ENCODE results near the gene SEC24B. TPM values are rescaled to one million over a fixed set of nuclear protein-coding genes. Genes with fewer than 3 reads are reported as not detected.

The SEC24B gene
- total RNA-seq, 1 donor from 2014 or later: 34.6 TPM

DNA sequence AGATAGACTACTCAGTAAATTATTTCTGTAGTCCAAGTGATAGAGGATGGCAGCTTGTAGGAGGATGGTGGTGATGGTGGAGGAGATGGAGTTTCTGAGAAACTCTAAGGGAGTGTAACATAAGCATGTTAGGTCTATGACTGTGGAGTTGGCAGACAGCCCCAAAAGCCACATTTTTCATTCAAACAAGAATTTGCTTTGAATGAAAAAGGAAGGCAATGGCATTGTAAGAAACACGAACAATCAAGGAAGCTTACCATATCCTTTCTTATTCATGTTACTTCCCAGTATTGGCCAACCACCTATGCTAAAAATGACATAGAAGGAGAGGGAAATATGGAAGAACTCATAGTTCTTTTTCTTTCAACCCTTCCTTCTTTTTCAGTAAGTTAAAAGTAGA is 18.7 kb upstream of the SEC24B start:
- H3K27ac Mint-ChIP-seq (ENCODE audit: unreplicated experiment): no peak overlapping the region
- no peak for DNase-seq (ENCODE audit: extremely low spot score, unreplicated experiment)
- no peaks in the 10 kb centered on the region for H3K27me3 Mint-ChIP-seq (ENCODE audit: unreplicated experiment)
- H3K4me1 Mint-ChIP-seq (ENCODE audit: unreplicated experiment): peaks cover 9% of the 10 kb centered on the region
- no peak overlapping the region for H3K4me3 Mint-ChIP-seq (ENCODE audit: unreplicated experiment)
- TF ChIP-seq, protein P1, sequence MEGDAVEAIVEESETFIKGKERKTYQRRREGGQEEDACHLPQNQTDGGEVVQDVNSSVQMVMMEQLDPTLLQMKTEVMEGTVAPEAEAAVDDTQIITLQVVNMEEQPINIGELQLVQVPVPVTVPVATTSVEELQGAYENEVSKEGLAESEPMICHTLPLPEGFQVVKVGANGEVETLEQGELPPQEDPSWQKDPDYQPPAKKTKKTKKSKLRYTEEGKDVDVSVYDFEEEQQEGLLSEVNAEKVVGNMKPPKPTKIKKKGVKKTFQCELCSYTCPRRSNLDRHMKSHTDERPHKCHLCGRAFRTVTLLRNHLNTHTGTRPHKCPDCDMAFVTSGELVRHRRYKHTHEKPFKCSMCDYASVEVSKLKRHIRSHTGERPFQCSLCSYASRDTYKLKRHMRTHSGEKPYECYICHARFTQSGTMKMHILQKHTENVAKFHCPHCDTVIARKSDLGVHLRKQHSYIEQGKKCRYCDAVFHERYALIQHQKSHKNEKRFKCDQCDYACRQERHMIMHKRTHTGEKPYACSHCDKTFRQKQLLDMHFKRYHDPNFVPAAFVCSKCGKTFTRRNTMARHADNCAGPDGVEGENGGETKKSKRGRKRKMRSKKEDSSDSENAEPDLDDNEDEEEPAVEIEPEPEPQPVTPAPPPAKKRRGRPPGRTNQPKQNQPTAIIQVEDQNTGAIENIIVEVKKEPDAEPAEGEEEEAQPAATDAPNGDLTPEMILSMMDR (IDR thresholded peaks at IDR 0.05): no peak
- H3K36me3 Mint-ChIP-seq (ENCODE audit: unreplicated experiment): peaks cover 2% of the 10 kb centered on the region
- no peaks in the 10 kb centered on the region for H3K9me3 Mint-ChIP-seq (ENCODE audit: unreplicated experiment)

DNA sequence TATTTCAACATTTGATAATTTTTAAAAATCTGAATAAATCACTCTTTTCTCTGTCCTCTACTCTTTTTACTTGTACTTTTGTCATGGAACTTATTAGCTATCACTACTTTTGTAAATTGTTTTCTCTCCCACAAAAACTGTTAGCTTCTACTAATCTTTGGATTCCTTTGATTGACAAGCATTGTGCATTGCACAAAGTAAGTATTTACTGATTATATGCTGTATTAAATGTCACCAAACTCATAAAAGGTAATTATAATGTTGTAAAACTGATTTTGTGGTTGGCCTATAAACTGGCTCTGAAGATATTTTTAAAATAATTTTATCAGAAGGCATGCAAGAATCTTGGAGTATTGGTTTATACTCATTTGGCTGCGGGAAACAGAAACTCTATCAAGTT is 15.0 kb upstream of the SEC24B start:
- Mint-ChIP-seq H3K36me3 (ENCODE audit: unreplicated experiment) (peaks cover 1% of the 10 kb centered on the region), H3K9me3 (ENCODE audit: unreplicated experiment) (no peaks in the 10 kb centered on the region), H3K4me1 (ENCODE audit: unreplicated experiment) (peaks cover 3% of the 10 kb centered on the region), H3K27me3 (ENCODE audit: unreplicated experiment) (no peaks in the 10 kb centered on the region), H3K4me3 (ENCODE audit: unreplicated experiment) (no peak overlapping the region), H3K27ac (ENCODE audit: unreplicated experiment) (no peak overlapping the region)
- DNase-seq (ENCODE audit: extremely low spot score, unreplicated experiment): no peak
- TF ChIP-seq, protein P1 (IDR thresholded peaks at IDR 0.05): no peak

DNA sequence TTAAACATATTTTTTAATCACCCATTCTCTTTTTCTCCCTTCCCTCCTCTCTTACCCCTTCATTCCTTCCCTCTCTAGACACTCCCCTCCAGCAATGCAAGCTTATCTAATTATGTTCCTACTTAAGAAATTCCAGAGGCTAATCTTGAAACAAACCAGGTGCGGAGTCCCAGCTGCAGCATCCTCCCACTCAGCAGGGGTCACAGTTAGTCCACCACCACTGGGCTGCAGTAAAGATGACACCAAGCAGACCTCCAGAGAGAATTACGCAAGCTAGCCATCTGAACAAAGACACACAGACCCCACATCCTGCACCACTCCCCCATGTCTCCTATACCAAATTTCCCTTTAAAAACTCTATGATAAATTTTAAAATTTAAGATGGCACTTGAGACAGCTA is 13.9 kb upstream of the SEC24B start:
- TF ChIP-seq, protein P1 (IDR thresholded peaks at IDR 0.05): no peak
- peaks cover 1% of the 10 kb centered on the region for H3K36me3 Mint-ChIP-seq (ENCODE audit: unreplicated experiment)
- no peak overlapping the region for H3K27ac Mint-ChIP-seq (ENCODE audit: unreplicated experiment)
- no peaks in the 10 kb centered on the region for H3K9me3 Mint-ChIP-seq (ENCODE audit: unreplicated experiment)
- no peaks in the 10 kb centered on the region for H3K27me3 Mint-ChIP-seq (ENCODE audit: unreplicated experiment)
- DNase-seq (ENCODE audit: extremely low spot score, unreplicated experiment): no peak
- H3K4me1 Mint-ChIP-seq (ENCODE audit: unreplicated experiment): peaks cover 3% of the 10 kb centered on the region
- no peak overlapping the region for H3K4me3 Mint-ChIP-seq (ENCODE audit: unreplicated experiment)

DNA sequence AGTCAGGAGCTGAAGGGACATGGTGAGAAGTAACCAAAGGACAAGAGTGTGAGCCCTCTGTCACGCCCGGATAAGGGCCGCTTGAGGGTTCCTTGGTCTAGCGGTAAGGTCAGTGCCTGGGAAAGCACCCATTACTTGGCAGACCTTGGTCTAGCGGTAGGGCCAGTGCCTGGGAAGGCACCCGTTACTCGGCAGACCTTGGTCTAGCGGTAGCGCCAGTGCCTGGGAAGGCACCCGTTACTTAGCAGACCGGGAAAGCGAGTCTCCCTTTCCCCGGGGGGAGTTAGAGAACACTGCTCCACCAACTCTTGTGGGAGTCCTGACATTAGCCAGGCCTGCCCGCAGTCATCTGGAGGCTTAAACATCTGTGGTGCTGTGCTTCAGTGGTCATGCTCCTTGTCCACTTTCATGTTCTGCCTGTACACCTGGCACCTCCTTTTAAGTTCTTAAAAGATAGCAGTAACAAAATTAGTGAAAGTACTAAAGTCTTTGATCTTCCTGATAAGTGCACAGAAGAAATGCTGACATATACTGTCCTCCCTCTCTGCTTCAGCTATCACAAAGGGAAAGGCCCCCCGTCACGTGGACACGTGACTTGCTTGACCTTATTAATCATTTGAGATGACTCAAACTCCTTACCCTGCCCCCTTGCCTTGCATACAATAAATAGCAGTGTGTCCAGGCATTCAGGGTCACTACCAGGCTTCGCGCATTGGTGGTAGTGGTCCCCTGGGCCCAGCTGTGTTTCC is 9.3 kb upstream of the SEC24B start:
- Mint-ChIP-seq H3K27ac (ENCODE audit: unreplicated experiment) (no peak overlapping the region), H3K36me3 (ENCODE audit: unreplicated experiment) (peaks cover 1% of the 10 kb centered on the region), H3K27me3 (ENCODE audit: unreplicated experiment) (no peaks in the 10 kb centered on the region), H3K4me3 (ENCODE audit: unreplicated experiment) (no peak overlapping the region), H3K4me1 (ENCODE audit: unreplicated experiment) (peaks cover 3% of the 10 kb centered on the region), H3K9me3 (ENCODE audit: unreplicated experiment) (no peaks in the 10 kb centered on the region)
- TF ChIP-seq, protein P1 (IDR thresholded peaks at IDR 0.05): no peak
- no peak for DNase-seq (ENCODE audit: extremely low spot score, unreplicated experiment)

DNA sequence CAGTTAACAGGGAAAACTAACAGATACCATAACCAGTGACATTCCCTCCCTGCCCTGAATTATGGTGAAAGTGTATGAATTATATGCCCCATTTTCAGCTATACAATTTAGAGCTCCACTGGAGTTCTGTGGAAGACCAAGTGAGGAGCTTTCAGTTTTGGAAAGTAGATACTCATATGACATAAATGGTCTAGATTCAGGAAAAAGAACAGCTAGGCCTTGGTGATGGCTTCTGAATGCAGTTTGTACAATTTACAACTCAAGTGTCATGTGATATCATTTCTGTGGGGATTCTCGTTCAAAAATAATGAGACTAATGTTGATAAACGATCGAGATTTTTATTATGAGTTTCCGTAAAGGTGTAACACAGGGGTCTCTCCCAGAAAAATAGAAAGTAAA is 8.2 kb upstream of the SEC24B start:
- no peaks in the 10 kb centered on the region for H3K9me3 Mint-ChIP-seq (ENCODE audit: unreplicated experiment)
- H3K27me3 Mint-ChIP-seq (ENCODE audit: unreplicated experiment): no peaks in the 10 kb centered on the region
- H3K4me3 Mint-ChIP-seq (ENCODE audit: unreplicated experiment): no peak overlapping the region
- no peak overlapping the region for H3K27ac Mint-ChIP-seq (ENCODE audit: unreplicated experiment)
- peaks cover 3% of the 10 kb centered on the region for H3K4me1 Mint-ChIP-seq (ENCODE audit: unreplicated experiment)
- H3K36me3 Mint-ChIP-seq (ENCODE audit: unreplicated experiment): peaks cover 9% of the 10 kb centered on the region
- TF ChIP-seq, protein P1 (IDR thresholded peaks at IDR 0.05): no peak
- DNase-seq (ENCODE audit: extremely low spot score, unreplicated experiment): no peak

Data from osteocyte (in vitro differentiated cells).